ENCODE data around the gene AKAP9. TPM values are rescaled to one million over a fixed set of nuclear protein-coding genes. Genes with fewer than 3 reads are reported as not detected.

AKAP9 gene
- total and polyA plus RNA-seq, 9 of the 15 experiments (the other 6 are each of a cell fraction or from before 2014, with no cell fraction given) = 25.5 to 80.9 (median 46.3) TPM

DNA sequence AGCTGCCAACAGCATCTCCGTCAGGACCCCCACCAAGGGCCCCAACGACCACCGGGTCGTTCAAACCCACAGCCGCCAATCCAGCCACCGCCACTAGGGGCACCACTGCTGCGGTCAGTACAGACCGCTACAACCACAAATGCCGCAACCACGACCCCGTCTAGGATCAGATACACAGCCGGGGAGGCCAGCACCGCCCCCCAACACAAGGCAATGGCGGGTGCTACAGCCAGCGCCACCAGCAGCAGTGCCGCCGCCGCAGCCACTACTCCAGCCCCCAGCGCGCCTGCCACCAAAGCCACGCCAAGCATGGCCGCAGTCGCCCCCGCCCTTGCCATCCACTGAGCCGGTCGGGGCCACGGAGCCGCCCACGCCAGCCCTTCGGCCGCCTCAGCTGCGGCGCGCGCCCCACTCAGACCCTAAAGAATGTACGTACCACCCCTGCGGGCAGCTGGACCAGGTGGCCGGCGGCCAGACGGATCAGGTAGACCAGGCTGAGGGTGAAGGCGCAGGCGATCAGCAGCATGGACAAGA is 193.1 kb downstream of the AKAP9 start (continued):
- TF ChIP-seq, protein P1, sequence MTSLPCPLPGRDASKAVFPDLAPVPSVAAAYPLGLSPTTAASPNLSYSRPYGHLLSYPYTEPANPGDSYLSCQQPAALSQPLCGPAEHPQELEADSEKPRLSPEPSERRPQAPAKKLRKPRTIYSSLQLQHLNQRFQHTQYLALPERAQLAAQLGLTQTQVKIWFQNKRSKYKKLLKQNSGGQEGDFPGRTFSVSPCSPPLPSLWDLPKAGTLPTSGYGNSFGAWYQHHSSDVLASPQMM (CRISPR knock-in tag; IDR thresholded peaks at IDR 0.05) = no peak
- peak; percentile 52 to 91; a peak in 2 of 4 replicates for TF ChIP-seq RCOR1 (IDR thresholded peaks at IDR 0.05; ENCODE audit: borderline replicate concordance in 1 of 2, low read depth in 2 of 2, low read length in 2 of 2)
- peak; percentile 75; the same call in 1 of the 2 replicates for TF ChIP-seq TOE1 (IDR thresholded peaks at IDR 0.05; ENCODE audit: borderline replicate concordance)
- 0 out of 2 replicates have a peak, but pooled peaks have one; percentile 55 for TF ChIP-seq TOE1 (CRISPR knock-in tag; IDR thresholded peaks at IDR 0.05; ENCODE audit: borderline replicate concordance, low read depth)
- TF ChIP-seq ZNF75A (CRISPR knock-in tag; IDR thresholded peaks at IDR 0.05) = peak; percentile 49; the same call in 1 of the 2 replicates
- peak; percentile 67 for TF ChIP-seq NCOR1 (IDR thresholded peaks at IDR 0.05)
- TF ChIP-seq SMC3 (conservative IDR thresholded peaks at IDR 0.05; ENCODE audit: insufficient read depth, low read depth, low read length) = no peak; the same call in 1 of the 2 replicates
- peak; percentile 67; the same call in 1 of the 2 replicates for TF ChIP-seq GABPB1 (CRISPR knock-in tag; IDR thresholded peaks at IDR 0.05)
- peak; percentile 55 for TF ChIP-seq ELF2 (CRISPR knock-in tag; IDR thresholded peaks at IDR 0.05)
- no peak for TF ChIP-seq MED1 (CRISPR knock-in tag; IDR thresholded peaks at IDR 0.05; ENCODE audit: borderline replicate concordance)
